GM12878 (cell line): ENCODE measurements around the gene NISCH. TPM values are rescaled to one million over a fixed set of nuclear protein-coding genes. Genes with fewer than 3 reads are reported as not detected.

Experiments used
- ATAC-seq: fragments of 200-7000 bp; cut with Tn5 transposase; 3 replicates; pipeline ENCODE4 v1.9.1; 2020; ENCODE audit warnings: mild to moderate bottlenecking, moderate library complexity
- BruUV-seq: library from RNA; stranded (reverse); fragments of 400-500 nt; replicated peaks from 2 replicates; lab custom pipeline; 2021; lab: Mats Ljungman, UMichigan
- CTCF ChIA-PET: fragments of 300-600 bp; sonication (Branson Sonifier 250); formaldehyde crosslinking; extraction: SDS; loops from one replicate; lab custom pipeline; 2021; ENCODE audit warnings: inconsistent platforms; lab: Yijun Ruan, JAX
- POLR2A ChIA-PET: fragments of 350-600 bp; formaldehyde crosslinking; extraction: SDS; loops from one replicate; lab custom pipeline; 2021; ENCODE audit warnings: inconsistent platforms; lab: Charles Lee
- RAD21 ChIA-PET: fragments of 300-600 bp; sonication (Branson Sonifier 250); formaldehyde crosslinking; loops from one replicate; lab custom pipeline; 2023; ENCODE audit warnings: antibody characterized with exemption; ENCODE audit not compliant: unreplicated experiment; lab: Charles Lee
- SMC1A ChIA-PET: fragments of 300-600 bp; sonication (Branson Sonifier 250); formaldehyde crosslinking; loops from one replicate; lab custom pipeline; 2023; ENCODE audit not compliant: unreplicated experiment, uncharacterized antibody; lab: Charles Lee
- DNase-seq: peaks from one replicate; pipeline ENCODE4 v3.0.0-alpha.2; 2011; ENCODE audit warnings: low read depth, low spot score
- FAIRE-seq: peaks from 3 replicates; lab custom pipeline; 2011; peaks lifted over from hg19 to GRCh38; lab: Jason Lieb, UNC
- H2AFZ ChIP-seq: 2 replicates; pipeline ENCODE4 v1.6.0; 2011; ENCODE audit warnings: low read depth, low read length, control low read depth; ENCODE audit not compliant: control insufficient read depth
- H3K27ac ChIP-seq: 2 replicates; pipeline ENCODE4 v1.5.1; 2011; ENCODE audit warnings: control low read depth; ENCODE audit not compliant: control insufficient read depth, insufficient read depth
- H3K27me3 ChIP-seq, 2 experiments: replicated peaks in 1 of 2; 2 replicates each; pipeline versions ENCODE4 v1.6.0 to v1.6.1; 2011; ENCODE audit warnings: low read length in 1 of 2; ENCODE audit not compliant: control insufficient read depth in 2 of 2, insufficient read depth in 2 of 2
- H3K36me3 ChIP-seq, 2 experiments: 2 replicates each; pipeline ENCODE4 v1.5.1; 2011; ENCODE audit warnings: low read length in 1 of 2; ENCODE audit not compliant: control insufficient read depth in 2 of 2, insufficient read depth in 2 of 2
- H3K4me1 ChIP-seq: 2 replicates; pipeline ENCODE4 v1.6.1; 2011; ENCODE audit warnings: mild to moderate bottlenecking, low read length, moderate library complexity, mixed read lengths; ENCODE audit not compliant: control insufficient read depth, insufficient read depth
- H3K4me2 ChIP-seq: 2 replicates; pipeline ENCODE4 v1.6.0; 2011; ENCODE audit warnings: control low read depth; ENCODE audit not compliant: control insufficient read depth, insufficient read depth
- H3K4me3 ChIP-seq: fragments of 200-600 bp; sonication (generic); 2 replicates; pipeline ENCODE4 v1.5.1; 2016
- H3K79me2 ChIP-seq: 2 replicates; pipeline ENCODE4 v1.6.0; 2011; ENCODE audit warnings: low read length; ENCODE audit not compliant: control insufficient read depth, insufficient read depth
- H3K9ac ChIP-seq: 2 replicates; pipeline ENCODE4 v1.8.0; 2011; ENCODE audit warnings: low read length, control low read depth, mixed read lengths; ENCODE audit not compliant: control insufficient read depth, insufficient read depth
- H3K9me3 ChIP-seq: replicated peaks from 3 replicates; pipeline ENCODE4 v1.5.1; 2011; ENCODE audit warnings: mild to moderate bottlenecking, low read length; ENCODE audit not compliant: control insufficient read depth, insufficient read depth
- H4K20me1 ChIP-seq: 2 replicates; pipeline ENCODE4 v1.6.0; 2011; ENCODE audit not compliant: control insufficient read depth, insufficient read depth
- BACH1 ChIP-seq: fragments of 450-650 bp; IDR thresholded peaks from 2 replicates; pipeline ENCODE4 v1.6.1; 2017; ENCODE audit warnings: mild to moderate bottlenecking, borderline replicate concordance
- CEBPZ ChIP-seq: fragments of 150-350 bp; IDR thresholded peaks from 2 replicates; pipeline ENCODE4 v1.6.1; 2016; ENCODE audit warnings: low read depth, low read length
- ELK1 ChIP-seq: IDR thresholded peaks from 2 replicates; pipeline ENCODE4 v1.6.1; 2012; ENCODE audit warnings: low read depth, low read length, improper control_type of control experiment
- ETV6 ChIP-seq, 2 experiments: fragments of 450-650 bp in 1 of 2; IDR thresholded peaks in 1 of 2; conservative IDR thresholded peaks in 1 of 2; 2 replicates each; pipeline ENCODE4 v1.6.1; 2014; ENCODE audit warnings: antibody characterized with exemption in 1 of 2, borderline replicate concordance in 1 of 2, low read depth in 1 of 2, mild to moderate bottlenecking in 1 of 2, moderate library complexity in 1 of 2
- NKRF ChIP-seq: fragments of 450-650 bp; conservative IDR thresholded peaks from 2 replicates; pipeline ENCODE4 v1.6.1; 2017; ENCODE audit warnings: mild to moderate bottlenecking, moderate library complexity
- NR2C2 ChIP-seq: IDR thresholded peaks from 2 replicates; pipeline ENCODE4 v1.6.1; 2011; ENCODE audit warnings: borderline replicate concordance, low read depth; ENCODE audit not compliant: control insufficient read depth, insufficient read length
- PKNOX1 ChIP-seq: fragments of 450-650 bp; IDR thresholded peaks from 2 replicates; pipeline ENCODE4 v1.6.1; 2016; ENCODE audit warnings: mild to moderate bottlenecking
- SMARCA5 ChIP-seq: fragments of 450-650 bp; IDR thresholded peaks from 2 replicates; pipeline ENCODE4 v1.6.1; 2017; ENCODE audit warnings: mild to moderate bottlenecking
- SUZ12 ChIP-seq: fragments of 200-600 bp; sonication (generic); IDR thresholded peaks from one replicate; pipeline ENCODE4 v1.6.1; 2018; ENCODE audit warnings: antibody characterized with exemption, mild to moderate bottlenecking; ENCODE audit not compliant: unreplicated experiment
- TAF1 ChIP-seq: IDR thresholded peaks from 2 replicates; pipeline ENCODE4 v1.6.1; 2011; ENCODE audit warnings: mild to moderate bottlenecking, low read depth, low read length, borderline replicate concordance
- TCF12 ChIP-seq: IDR thresholded peaks from 2 replicates; pipeline ENCODE4 v1.6.1; 2011; ENCODE audit warnings: low read depth, mild to moderate bottlenecking, low read length
- TCF3 ChIP-seq: IDR thresholded peaks from 2 replicates; pipeline ENCODE4 v1.6.1; 2012; ENCODE audit warnings: low read depth, mild to moderate bottlenecking, low read length, borderline replicate concordance; ENCODE audit not compliant: insufficient read depth
- ZZZ3 ChIP-seq: IDR thresholded peaks from 2 replicates; pipeline ENCODE4 v1.6.1; 2011; ENCODE audit warnings: low read depth; ENCODE audit not compliant: control insufficient read depth, insufficient read length
- WGBS: methylation state at CpG from one replicate; pipeline ENCODE4 v1.1.6; 2016; ENCODE audit warnings: low lambda C conversion rate; ENCODE audit not compliant: insufficient replicate concordance, insufficient coverage; ENCODE audit errors: missing lambda C conversion rate; 5-methylcytosine and 5-hydroxymethylcytosine counted together
- in situ Hi-C: fragments of 300-500 bp; cut with MboI; formaldehyde crosslinking; loops from 9 replicates; pipeline ENCODE4 v1.14.3; 2018; ENCODE audit warnings: mixed read lengths
- intact Hi-C: fragments of 100-400 bp; cut with micrococcal nuclease; formaldehyde crosslinking; loops from one replicate; pipeline ENCODE4 v1.14.2; 2022; ENCODE audit not compliant: unreplicated experiment
- polyA plus RNA-seq, 11 experiments: library from polyadenylated mRNA; depleted of rRNA in 4 of 11; unstranded in 6 of 11; stranded (reverse) in 5 of 11; fragments of >200 nt; fragmentation: Nextera tagmentation in 4 of 11; fragmentation: Illumina TruSeq in 1 of 11; extraction: Ambion mirVana in 4 of 11; extraction: Trizol in 1 of 11; gene quantifications; 1 replicate in 1 of 11; 2 replicates in 10 of 11; pipeline versions ENCODE4 v1.2.1 to v1.2.3, GENCODE V29; 2011 to 2016; ENCODE audit warnings: inconsistent platforms in 2 of 11, missing spikeins in 2 of 11, low read depth in 1 of 11
- total RNA-seq, 4 experiments: library from RNA; depleted of rRNA in 3 of 4; stranded (reverse); fragments of >200 nt in 3 of 4; fragmentation: Illumina TruSeq in 1 of 4; extraction: Trizol in 1 of 4; gene quantifications; 2 replicates each; pipeline versions ENCODE4 v1.2.1 to v1.2.3, GENCODE V29; 2013 to 2021
- TF ChIP-seq, protein P1 (sequence below): fragments of 450-650 bp; IDR thresholded peaks from 2 replicates; pipeline ENCODE4 v1.6.1; 2017; ENCODE audit warnings: low read depth, mild to moderate bottlenecking, moderate library complexity

The NISCH gene
- total and polyA plus RNA-seq, 10 of the 15 experiments (the other 5 are each of a cell fraction or from before 2014, with no cell fraction given) = 0.76 to 52.5 (median 24.6) TPM

DNA sequence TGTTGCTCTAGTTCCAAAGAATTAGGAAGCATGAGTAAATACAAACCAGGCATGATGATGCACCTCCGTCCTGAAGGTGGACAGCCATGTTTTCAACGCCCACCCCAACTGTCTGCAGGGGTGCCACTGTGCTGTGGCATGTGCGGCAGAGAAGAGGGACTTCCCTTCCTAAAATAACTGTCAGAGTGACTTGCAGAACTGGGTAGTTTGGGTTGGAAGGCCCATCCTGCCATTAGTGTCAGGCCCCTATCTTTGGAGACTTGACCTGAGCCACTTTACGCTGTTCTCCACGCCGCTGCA lies 22.3 kb downstream of the NISCH start:
- ATAC-seq (no peak), FAIRE-seq (no peak), DNase-seq (no peak)
- Histone ChIP-seq H3K27me3 (no peaks in the 10 kb centered on the region), H2AFZ (no peak overlapping the region), H4K20me1 (no peaks in the 10 kb centered on the region), H3K36me3 (peaks cover 32 to 48% of the 10 kb centered on the region in 2 experiments), H3K27ac (no peak overlapping the region), H3K9ac (no peak overlapping the region), H3K79me2 (no peaks in the 10 kb centered on the region), H3K9me3 (no peaks in the 10 kb centered on the region), H3K4me2 (no peak overlapping the region), H3K4me1 (no peaks in the 10 kb centered on the region), H3K4me3 (no peak overlapping the region)
- RAD21 ChIA-PET = no interaction called here
- intact Hi-C loops = no loop called here
- SMC1A ChIA-PET = no interaction called here
- 85% methylated on average over 6 of the region's 6 CpGs for WGBS
- CTCF ChIA-PET = no interaction called here
- no TSS peak for BruUV-seq
- in situ Hi-C loops = no loop called here
- POLR2A ChIA-PET = no interaction called here
- TF ChIP-seq SMARCA5 = no peak
- TF ChIP-seq SUZ12 = no peak
- TF ChIP-seq, protein P1, sequence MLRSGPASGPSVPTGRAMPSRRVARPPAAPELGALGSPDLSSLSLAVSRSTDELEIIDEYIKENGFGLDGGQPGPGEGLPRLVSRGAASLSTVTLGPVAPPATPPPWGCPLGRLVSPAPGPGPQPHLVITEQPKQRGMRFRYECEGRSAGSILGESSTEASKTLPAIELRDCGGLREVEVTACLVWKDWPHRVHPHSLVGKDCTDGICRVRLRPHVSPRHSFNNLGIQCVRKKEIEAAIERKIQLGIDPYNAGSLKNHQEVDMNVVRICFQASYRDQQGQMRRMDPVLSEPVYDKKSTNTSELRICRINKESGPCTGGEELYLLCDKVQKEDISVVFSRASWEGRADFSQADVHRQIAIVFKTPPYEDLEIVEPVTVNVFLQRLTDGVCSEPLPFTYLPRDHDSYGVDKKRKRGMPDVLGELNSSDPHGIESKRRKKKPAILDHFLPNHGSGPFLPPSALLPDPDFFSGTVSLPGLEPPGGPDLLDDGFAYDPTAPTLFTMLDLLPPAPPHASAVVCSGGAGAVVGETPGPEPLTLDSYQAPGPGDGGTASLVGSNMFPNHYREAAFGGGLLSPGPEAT = no peak
- TF ChIP-seq ETV6 (conservative IDR thresholded peaks at IDR 0.05 in 1 of 2, IDR thresholded peaks at IDR 0.05 in 1 of 2; ENCODE audit: borderline replicate concordance in 1 of 2, low read depth in 1 of 2) = no peak
- TF ChIP-seq PKNOX1 = no peak
- TF ChIP-seq BACH1 = no peak
- TF ChIP-seq CEBPZ = no peak
- TF ChIP-seq NKRF = no peak
- TF ChIP-seq ZZZ3 = no peak
- no peak for TF ChIP-seq ELK1
- TF ChIP-seq TCF12 = no peak
- no peak for TF ChIP-seq TCF3
- no peak for TF ChIP-seq NR2C2
- no peak for TF ChIP-seq TAF1
